ENCODE results near the gene C15orf61.

DNA sequence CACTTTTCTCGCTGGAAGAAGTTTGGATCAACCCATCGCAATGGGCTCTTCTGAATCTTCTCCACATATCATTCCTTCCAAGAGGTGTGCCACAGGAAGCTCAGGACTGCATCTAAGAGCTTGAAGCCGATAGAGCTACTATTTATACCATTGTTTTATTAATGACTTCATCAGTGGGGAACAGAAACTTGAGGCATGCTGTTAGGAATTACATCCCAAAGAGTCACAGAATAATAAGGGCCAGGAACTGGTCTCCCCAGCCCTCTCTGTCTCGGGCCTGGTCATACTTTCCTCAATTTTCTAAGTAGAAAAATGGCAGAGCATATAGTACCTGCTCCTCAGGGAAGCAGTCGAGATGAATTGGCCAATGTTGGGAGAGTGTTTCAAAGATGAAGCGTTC, 16.9 kb upstream of the C15orf61 start:
- TF ChIP-seq GATA3 (IDR thresholded peaks at IDR 0.05; ENCODE audit: low read depth, low read length) = no peak
- TF ChIP-seq GATA2 (IDR thresholded peaks at IDR 0.05; ENCODE audit: low read depth, low read length) = no peak
